Central memory CD8-positive, alpha-beta T cell (primary cell): ENCODE results near the gene ERG.

Experiments used
- ATAC-seq: fragments of 150-1000 bp; cut with Tn5 transposase; replicated peaks from 2 replicates; pipeline ENCODE4 v1.10.0; 2022; ENCODE audit warnings: mild to moderate bottlenecking, moderate FRiP score, moderate number of reproducible peaks; ENCODE audit not compliant: poor library complexity, severe bottlenecking; ENCODE audit errors: extremely low read depth
- DNase-seq, 2 donors: peaks; one replicate each; pipeline ENCODE4 v3.0.0; 2021; ENCODE audit warnings: low spot score in 2 of 2
- H3K27ac Mint-ChIP-seq: one replicate; pipeline ENCODE4 v1.8.0; 2022; ENCODE audit warnings: low read depth, mild to moderate bottlenecking, moderate library complexity, mixed read lengths
- H3K27me3 Mint-ChIP-seq: one replicate; pipeline ENCODE4 v1.8.0; 2022; ENCODE audit warnings: mixed read lengths
- H3K36me3 Mint-ChIP-seq: one replicate; pipeline ENCODE4 v1.8.0; 2022; ENCODE audit warnings: mild to moderate bottlenecking, moderate library complexity, mixed read lengths; ENCODE audit not compliant: insufficient read depth
- H3K4me1 Mint-ChIP-seq: one replicate; pipeline ENCODE4 v1.8.0; 2022; ENCODE audit warnings: mixed read lengths
- H3K4me3 Mint-ChIP-seq: one replicate; pipeline ENCODE4 v1.8.0; 2022; ENCODE audit warnings: mild to moderate bottlenecking, moderate library complexity, mixed read lengths
- H3K9me3 Mint-ChIP-seq: one replicate; pipeline ENCODE4 v1.8.0; 2022; ENCODE audit warnings: mixed read lengths

The ERG gene

GRCh38 chr21:38376693-38377092 is 121.6 kb downstream of the ERG start:
- DNase-seq (no peak), ATAC-seq (no peak)
- Mint-ChIP-seq H3K9me3 (no peaks in the 10 kb centered on the region), H3K36me3 (no peaks in the 10 kb centered on the region), H3K4me1 (no peaks in the 10 kb centered on the region), H3K27ac (no peak overlapping the region), H3K4me3 (no peak overlapping the region), H3K27me3 (peaks cover 33% of the 10 kb centered on the region)

DNA sequence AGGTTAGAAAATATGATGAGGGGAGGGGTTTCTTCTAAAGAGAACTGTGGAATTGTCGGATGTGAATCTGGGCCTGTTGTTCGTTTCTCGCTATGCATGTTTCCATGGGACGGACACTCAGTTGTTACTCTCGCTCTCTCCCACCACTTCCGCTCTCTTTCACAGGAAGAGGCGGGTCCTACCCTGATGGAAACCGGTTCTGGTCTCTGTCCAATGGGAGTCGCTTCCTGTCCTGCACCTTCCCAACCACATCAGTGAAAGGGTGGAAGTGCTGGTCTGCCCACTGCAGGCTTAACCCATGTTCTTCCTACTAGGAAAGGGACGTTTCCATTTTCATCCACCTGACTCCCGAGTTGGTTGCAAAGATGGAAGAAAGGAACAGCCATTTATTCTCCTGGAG is 122.0 kb downstream of the ERG start:
- no peak overlapping the region for H3K27ac Mint-ChIP-seq
- H3K36me3 Mint-ChIP-seq: peaks cover 2% of the 10 kb centered on the region
- no peaks in the 10 kb centered on the region for H3K4me1 Mint-ChIP-seq
- DNase-seq (no peak), ATAC-seq (no peak)
- H3K9me3 Mint-ChIP-seq: no peaks in the 10 kb centered on the region
- H3K27me3 Mint-ChIP-seq: peaks cover 33% of the 10 kb centered on the region
- H3K4me3 Mint-ChIP-seq: no peak overlapping the region

DNA sequence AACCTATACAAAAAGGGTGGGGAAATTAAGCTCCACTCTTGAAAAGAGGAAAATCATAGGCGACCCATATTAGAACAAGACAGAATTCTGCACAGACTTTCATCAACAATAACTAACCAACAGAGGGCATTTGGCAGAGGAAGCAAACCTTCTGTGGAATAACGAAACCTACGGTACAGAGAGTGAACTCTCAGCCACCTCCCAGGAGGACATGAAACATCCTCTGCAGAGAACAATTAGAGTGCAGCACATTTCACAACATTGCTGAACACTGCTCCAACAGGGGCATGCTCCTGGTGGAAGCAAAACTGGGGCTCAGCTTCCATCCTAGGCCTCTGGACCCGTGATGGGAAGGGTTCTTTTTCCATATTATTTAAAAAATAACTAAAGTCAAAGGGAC is 130.6 kb downstream of the ERG start:
- H3K4me3 Mint-ChIP-seq: no peak overlapping the region
- H3K27ac Mint-ChIP-seq: no peak overlapping the region
- H3K4me1 Mint-ChIP-seq: no peaks in the 10 kb centered on the region
- ATAC-seq (no peak), DNase-seq (no peak)
- no peaks in the 10 kb centered on the region for H3K9me3 Mint-ChIP-seq
- peaks cover 2% of the 10 kb centered on the region for H3K36me3 Mint-ChIP-seq
- H3K27me3 Mint-ChIP-seq: no peaks in the 10 kb centered on the region

- no peaks in the 10 kb centered on the region for H3K27me3 Mint-ChIP-seq
- no peaks in the 10 kb centered on the region for H3K9me3 Mint-ChIP-seq
- no peaks in the 10 kb centered on the region for H3K4me1 Mint-ChIP-seq
- ATAC-seq (no peak), DNase-seq (no peak)
- no peak overlapping the region for H3K4me3 Mint-ChIP-seq
- no peak overlapping the region for H3K27ac Mint-ChIP-seq
- H3K36me3 Mint-ChIP-seq: no peaks in the 10 kb centered on the region
Observed at GRCh38 chr21:38365521-38365920, 132.8 kb downstream of the ERG start.

GRCh38 chr21:38363693-38364092 is 134.6 kb downstream of the ERG start:
- DNase-seq (no peak), ATAC-seq (no peak)
- Mint-ChIP-seq H3K27ac (no peak overlapping the region), H3K4me3 (no peak overlapping the region), H3K27me3 (peaks cover 12% of the 10 kb centered on the region), H3K36me3 (no peaks in the 10 kb centered on the region), H3K9me3 (no peaks in the 10 kb centered on the region), H3K4me1 (no peaks in the 10 kb centered on the region)

DNA sequence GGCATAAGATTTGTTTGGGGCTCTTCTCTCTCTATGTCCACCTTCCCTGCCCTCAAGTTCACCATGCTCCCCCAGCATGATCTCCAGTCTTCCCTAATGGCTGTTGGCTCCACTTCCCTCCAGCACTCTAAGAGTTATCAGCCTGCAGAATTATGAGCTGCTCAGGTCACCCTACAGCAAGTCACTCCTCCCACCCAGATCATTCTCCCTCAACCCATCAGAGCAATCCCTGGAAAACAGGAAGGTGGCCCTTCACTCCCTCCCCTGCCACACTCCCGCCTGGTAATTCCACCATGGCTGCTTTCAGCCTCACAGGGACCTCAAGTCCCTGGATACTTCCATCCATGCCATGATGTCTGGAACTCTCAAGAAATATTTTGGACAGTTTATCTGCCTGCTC is 137.0 kb downstream of the ERG start:
- no peaks in the 10 kb centered on the region for H3K9me3 Mint-ChIP-seq
- H3K4me3 Mint-ChIP-seq: no peak overlapping the region
- peaks cover 12% of the 10 kb centered on the region for H3K27me3 Mint-ChIP-seq
- H3K4me1 Mint-ChIP-seq: no peaks in the 10 kb centered on the region
- H3K27ac Mint-ChIP-seq: no peak overlapping the region
- H3K36me3 Mint-ChIP-seq: peaks cover 1% of the 10 kb centered on the region
- ATAC-seq (no peak), DNase-seq (no peak)

- Mint-ChIP-seq H3K27ac (no peak overlapping the region), H3K4me3 (no peak overlapping the region), H3K4me1 (no peaks in the 10 kb centered on the region), H3K9me3 (no peaks in the 10 kb centered on the region), H3K27me3 (peaks cover 16% of the 10 kb centered on the region), H3K36me3 (peaks cover 1% of the 10 kb centered on the region)
- DNase-seq (no peak), ATAC-seq (no peak)
Observed at GRCh38 chr21:38359835-38360234, 138.4 kb downstream of the ERG start.

- DNase-seq (no peak), ATAC-seq (no peak)
- Mint-ChIP-seq H3K9me3 (no peaks in the 10 kb centered on the region), H3K27me3 (peaks cover 22% of the 10 kb centered on the region), H3K4me1 (no peaks in the 10 kb centered on the region), H3K27ac (no peak overlapping the region), H3K4me3 (no peak overlapping the region), H3K36me3 (peaks cover 1% of the 10 kb centered on the region)
Observed at GRCh38 chr21:38359090-38359489, 139.2 kb downstream of the ERG start.

DNA sequence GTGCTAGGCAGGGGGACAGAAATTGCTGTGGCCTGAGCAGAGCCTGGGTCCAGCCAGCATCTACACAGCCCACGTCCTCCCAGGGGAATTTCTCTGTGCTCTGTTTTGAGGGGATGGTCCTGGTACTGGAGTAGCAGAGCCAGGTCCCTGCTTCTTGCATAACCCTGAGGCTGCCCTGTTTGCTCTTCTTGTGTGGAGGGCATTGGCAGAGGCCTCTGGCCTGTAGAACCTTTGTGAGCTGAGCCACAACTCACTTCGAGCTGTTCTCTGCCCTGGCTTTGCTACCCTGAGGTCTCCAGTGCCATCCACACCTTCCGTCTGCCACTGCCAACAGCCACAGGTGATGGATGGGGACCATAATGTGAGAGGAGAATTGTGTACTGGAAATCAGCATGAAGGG is 139.6 kb downstream of the ERG start:
- no peak for DNase-seq
- ATAC-seq: no peak
- Mint-ChIP-seq H3K9me3 (no peaks in the 10 kb centered on the region), H3K27ac (no peak overlapping the region), H3K36me3 (peaks cover 1% of the 10 kb centered on the region), H3K4me3 (no peak overlapping the region), H3K27me3 (peaks cover 22% of the 10 kb centered on the region), H3K4me1 (no peaks in the 10 kb centered on the region)

GRCh38 chr21:38358098-38358497 is 140.2 kb downstream of the ERG start:
- peaks cover 1% of the 10 kb centered on the region for H3K36me3 Mint-ChIP-seq
- peaks cover 22% of the 10 kb centered on the region for H3K27me3 Mint-ChIP-seq
- no peak overlapping the region for H3K27ac Mint-ChIP-seq
- no peak for ATAC-seq
- no peaks in the 10 kb centered on the region for H3K4me1 Mint-ChIP-seq
- no peak for DNase-seq
- H3K9me3 Mint-ChIP-seq: no peaks in the 10 kb centered on the region
- no peak overlapping the region for H3K4me3 Mint-ChIP-seq

DNA sequence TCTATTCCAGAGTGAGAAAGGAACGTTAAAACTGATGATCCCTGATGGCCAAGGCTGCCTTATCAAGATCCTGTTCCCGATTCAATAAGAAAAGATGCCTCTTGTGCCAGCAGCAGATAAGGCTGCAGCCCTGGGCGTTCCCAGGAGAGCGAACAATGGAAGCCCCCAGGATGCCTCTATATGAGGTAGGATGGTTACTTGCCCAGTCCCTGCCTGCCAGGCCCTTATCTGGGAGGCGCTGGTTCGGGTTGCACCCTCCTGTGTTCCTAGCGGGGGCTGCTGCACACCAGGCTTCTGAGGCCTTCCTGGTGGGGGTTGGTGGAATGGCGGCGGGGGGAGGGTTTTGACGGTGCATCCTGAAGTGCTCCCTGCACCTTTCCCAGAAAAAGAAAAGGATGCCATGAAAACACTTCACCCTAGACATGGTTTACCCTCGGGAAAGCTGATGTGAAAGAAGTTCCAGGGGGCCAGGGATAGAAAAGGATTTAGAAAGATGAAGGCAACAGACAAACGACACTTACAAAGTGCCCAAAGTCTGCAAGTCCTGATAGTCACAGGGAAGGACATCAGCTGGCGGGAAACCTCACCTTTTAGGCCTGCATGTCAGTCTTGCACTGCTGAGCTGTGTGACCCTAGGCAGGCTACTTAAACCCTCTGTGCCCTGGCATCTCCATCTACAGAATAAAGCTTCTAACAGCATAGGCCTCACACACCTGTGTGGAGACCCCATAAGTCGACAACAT is 141.2 kb downstream of the ERG start:
- no peak for ATAC-seq
- Mint-ChIP-seq H3K36me3 (peaks cover 1% of the 10 kb centered on the region), H3K27me3 (peaks cover 22% of the 10 kb centered on the region)

GRCh38 chr21:38355992-38356781 is 142.1 kb downstream of the ERG start:
- peak; percentile 16 to 27 for DNase-seq
- Mint-ChIP-seq H3K27ac (no peak overlapping the region), H3K36me3 (peaks cover 1% of the 10 kb centered on the region), H3K4me3 (no peak overlapping the region), H3K27me3 (peaks cover 22% of the 10 kb centered on the region), H3K9me3 (no peaks in the 10 kb centered on the region), H3K4me1 (no peaks in the 10 kb centered on the region)
- no peak for ATAC-seq

More for the DNA sequence above, 141.2 kb downstream of the ERG start:
- H3K27ac Mint-ChIP-seq: no peak overlapping the region
- no peaks in the 10 kb centered on the region for H3K9me3 Mint-ChIP-seq
- H3K4me1 Mint-ChIP-seq: no peaks in the 10 kb centered on the region
- H3K4me3 Mint-ChIP-seq: no peak overlapping the region
- no peak for DNase-seq

DNA sequence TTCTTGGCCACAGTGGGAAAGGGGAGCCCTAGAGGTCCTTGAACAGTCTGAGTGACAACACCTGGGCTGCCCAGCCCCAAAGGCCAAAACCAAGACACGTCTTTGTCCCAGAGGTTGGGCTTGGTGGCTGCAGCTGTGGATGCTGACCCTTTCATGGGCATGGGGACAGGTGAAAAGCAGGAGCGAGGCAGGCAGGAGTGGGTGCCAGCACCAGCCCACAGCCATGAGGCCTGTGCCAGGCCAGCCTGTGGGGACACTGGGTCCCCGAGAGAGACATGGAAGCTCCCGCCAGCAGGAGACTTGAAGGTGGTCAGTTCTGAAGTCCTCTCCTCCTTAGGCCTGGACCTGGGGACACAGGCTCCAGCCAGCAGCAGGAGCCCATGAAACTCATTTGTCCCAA is 142.9 kb downstream of the ERG start:
- Mint-ChIP-seq H3K27ac (no peak overlapping the region), H3K36me3 (peaks cover 1% of the 10 kb centered on the region), H3K4me1 (no peaks in the 10 kb centered on the region), H3K9me3 (no peaks in the 10 kb centered on the region), H3K27me3 (peaks cover 22% of the 10 kb centered on the region), H3K4me3 (no peak overlapping the region)
- ATAC-seq (no peak), DNase-seq (no peak)
